Activated gamma-delta T cell (primary cell): ENCODE measurements around the gene TMSB10.
"Not testable (repeated sequence)": the region's sequence is repeated elsewhere in the genome, so short reads cannot be mapped to it uniquely, and the experiment has no call there.

Source experiments
- DNase-seq: peaks from one replicate; lab custom pipeline; 2025; lab: John Stamatoyannopoulos, UW
- total RNA-seq, 2 donors: gene quantifications; one replicate each; lab custom pipeline; 2026; lab: John Stamatoyannopoulos, UW

Gene TMSB10
- total RNA-seq, result 498 to 569 reads per million in 2 donors

DNA sequence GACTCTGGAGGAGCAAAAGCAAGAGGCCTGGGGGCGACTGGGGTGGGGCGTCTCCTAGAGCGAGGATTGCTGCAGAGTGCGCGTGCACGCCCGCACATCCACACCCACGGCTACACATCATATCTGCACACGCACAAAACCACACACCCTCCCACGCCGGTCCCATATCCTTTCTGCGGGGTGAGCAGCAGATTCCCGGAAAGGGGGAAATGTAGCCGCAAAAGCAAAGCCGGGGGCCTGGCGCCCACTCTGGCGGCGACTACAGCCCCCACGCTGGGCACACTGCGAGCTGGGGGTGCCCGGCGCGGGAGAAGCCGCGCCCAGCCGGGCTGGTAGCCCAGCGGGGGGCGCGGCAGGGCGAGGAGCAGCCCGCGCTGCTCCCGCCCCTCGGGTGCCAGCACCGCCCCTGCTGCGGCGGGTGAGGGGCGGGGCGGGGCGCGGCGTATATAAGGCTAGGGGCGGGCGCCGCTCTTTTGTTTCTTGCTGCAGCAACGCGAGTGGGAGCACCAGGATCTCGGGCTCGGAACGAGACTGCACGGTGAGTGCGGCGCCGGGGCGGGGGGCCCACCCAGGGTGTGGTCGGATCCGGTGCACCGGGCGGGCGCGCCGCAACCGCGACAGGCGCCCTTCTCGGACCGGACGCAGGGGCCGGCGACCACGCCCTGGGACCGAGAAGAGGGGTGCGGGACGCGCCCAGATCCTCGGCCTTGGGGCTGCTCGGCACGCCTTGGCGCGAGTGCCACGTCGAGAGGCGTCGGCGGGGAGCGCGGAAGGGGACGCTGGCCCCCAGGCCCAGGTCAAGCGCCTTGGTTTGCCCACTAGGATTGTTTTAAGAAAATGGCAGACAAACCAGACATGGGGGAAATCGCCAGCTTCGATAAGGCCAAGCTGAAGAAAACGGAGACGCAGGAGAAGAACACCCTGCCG, at the start of gene TMSB10:
TMSB10 (plus strand) TSS at position 476 of the 927 bp plus-strand sequence.
- DNase-seq, result peak; percentile 76

- no peak for DNase-seq
These were observed 49.7 kb upstream of the TMSB10 start for GRCh38 chr2:84855731-84856130.

- no peak for DNase-seq
These were observed 48.7 kb upstream of the TMSB10 start for GRCh38 chr2:84856787-84857186.

DNA sequence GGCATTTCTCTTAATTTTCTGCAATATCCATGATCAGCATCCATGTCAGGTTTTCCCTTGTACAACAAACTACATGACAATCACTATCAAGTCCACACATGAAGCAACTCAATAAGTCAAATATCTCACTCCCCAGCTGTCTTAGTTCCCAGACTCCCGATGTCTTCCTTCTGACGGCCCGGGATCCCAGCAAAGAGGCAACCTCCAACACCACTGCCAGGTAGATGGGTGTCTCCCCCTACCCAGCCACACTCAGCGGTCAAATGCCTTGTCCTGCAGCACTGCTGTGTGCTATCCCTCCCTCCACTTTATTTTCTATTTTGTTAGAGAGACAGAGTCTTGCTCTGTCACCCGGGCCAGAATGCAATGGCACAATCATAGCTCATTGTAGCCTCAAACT, 47.9 kb upstream of the TMSB10 start:
- DNase-seq, result no peak

- DNase-seq, result no peak
These were observed 47.3 kb upstream of the TMSB10 start for GRCh38 chr2:84858123-84858522.

- DNase-seq, result no peak
These were observed 46.5 kb upstream of the TMSB10 start for GRCh38 chr2:84858937-84859336.

- DNase-seq, result no peak
These were observed 43.9 kb upstream of the TMSB10 start for GRCh38 chr2:84861539-84861938.

- DNase-seq, result no peak
These were observed 43.5 kb upstream of the TMSB10 start for GRCh38 chr2:84862006-84862405.

DNA sequence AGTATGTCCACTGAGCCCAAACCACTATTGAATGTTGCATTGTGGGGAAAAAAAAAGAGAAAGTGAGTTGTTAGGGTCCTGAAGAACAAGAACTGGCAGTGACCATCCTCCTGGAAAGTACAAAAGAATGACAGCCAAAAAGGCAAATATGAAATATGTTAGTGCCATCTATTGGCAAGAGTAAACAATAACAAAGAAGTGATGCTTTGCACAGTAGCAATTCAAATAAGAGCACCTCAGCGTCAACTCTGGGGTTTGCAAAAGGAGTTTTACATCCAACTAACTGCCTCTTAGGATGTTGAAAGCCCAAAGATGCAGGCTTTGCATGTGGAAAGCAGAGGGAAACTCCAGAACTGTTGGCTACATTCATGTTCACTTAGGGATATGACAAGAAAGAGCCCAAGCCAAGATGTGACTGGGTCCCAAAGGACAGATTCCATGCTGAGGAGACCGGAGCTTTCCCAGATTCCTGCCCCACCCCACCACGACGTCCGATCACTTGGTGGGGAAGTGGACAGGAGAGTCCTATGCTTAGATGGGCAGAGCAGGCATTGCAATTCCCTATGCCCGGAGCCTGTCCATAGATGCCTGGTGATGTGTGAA, 40.2 kb upstream of the TMSB10 start:
- DNase-seq, result no peak

DNA sequence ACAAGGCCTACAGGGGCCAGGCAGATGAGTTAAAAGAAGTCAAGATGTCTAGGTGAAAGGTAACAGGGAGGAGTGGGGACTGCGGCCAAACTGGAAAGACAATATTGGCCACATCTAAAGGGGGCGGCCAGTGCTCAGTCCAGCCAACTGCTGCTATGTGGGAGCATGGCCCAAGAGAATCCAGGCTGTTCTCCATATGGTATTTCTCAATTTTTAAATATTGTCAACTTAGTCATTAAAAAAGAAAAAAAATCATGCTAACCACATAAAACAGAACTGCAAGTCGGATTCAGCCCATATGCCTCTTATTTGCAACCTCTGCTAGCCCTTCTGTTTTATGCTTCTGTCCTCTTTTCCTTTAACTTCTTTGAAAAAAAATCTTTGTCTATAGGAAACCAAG, 39.3 kb upstream of the TMSB10 start:
- DNase-seq, result no peak

DNA sequence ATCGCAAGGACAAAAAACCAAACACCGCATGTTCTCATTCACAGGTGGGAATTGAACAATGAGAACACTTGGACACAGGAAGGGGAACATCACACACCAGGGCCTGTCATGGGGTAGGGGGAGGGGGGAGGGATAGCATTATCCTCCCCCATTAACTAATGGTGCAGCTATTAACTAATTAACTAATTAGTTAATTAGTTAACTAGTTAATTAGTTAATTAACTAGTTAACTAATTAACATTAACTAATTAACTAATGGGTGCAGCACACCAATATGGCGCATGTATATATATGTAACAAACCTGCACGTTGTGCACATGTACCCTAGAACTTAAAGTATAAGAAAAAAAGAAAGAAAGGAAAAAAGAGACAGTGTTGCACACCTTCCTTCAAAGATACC, 37.1 kb upstream of the TMSB10 start:
- not testable (repeated sequence) for DNase-seq

GRCh38 chr2:84870306-84870705, 35.1 kb upstream of the TMSB10 start:
- DNase-seq, result no peak

DNA sequence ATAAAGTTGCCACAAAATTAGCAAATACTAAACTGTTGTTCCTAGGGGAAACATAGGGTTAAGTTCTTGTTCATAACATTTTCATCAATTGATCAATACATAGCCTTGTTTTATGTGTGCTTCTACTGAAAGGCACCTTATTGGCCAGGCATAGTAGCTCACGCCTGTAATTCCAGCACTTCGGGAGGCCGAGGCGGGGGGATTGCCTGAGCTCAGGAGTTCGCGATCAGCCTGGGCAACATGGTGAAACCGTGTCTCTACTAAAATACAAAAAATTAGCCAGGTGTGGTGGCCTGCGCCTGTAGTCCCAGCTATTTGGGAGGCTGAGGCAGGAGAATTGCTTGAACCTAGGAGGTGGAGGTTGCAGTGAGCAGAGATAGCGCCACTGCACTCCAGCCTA, 32.8 kb upstream of the TMSB10 start:
- DNase-seq, result not testable (repeated sequence)

DNA sequence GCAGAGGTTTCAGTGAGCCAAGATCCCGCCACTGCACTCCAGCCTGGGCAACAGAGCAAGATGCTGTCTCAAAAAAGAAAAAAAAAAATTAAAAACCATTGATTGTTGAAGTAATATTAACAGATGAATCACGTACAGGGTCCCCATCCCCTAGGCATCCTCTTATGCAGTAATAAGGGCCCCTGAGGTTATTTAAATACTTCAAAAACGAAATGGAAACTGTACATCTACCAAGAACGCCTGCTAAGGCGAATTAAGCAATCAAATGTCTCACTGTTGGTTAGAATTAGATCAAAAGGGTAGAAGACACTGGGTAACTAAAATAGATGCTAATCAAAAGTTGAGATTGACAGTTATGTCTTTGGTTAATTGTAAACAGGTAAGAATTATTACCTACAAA, 32.1 kb upstream of the TMSB10 start:
- no peak for DNase-seq

- DNase-seq, result no peak
These were observed 30.9 kb upstream of the TMSB10 start for GRCh38 chr2:84874381-84875212.

DNA sequence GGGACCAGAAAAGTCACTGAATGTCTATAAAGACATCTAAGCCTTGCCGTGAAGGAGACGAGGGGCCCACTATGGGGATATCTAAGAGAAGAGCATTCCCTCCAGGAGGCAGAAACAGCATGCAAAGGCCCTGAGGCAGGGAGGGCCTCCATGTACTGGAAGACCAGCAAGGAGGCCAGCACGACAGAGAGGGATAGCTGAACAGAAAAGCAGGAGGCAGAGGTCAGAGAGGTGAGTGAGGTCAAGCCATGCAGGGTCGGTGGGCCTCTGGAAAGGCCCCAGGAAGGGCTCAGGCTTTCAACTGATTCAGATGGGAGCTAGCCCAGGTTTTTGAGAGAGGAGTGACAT, 30.3 kb upstream of the TMSB10 start:
- DNase-seq, result no peak

DNA sequence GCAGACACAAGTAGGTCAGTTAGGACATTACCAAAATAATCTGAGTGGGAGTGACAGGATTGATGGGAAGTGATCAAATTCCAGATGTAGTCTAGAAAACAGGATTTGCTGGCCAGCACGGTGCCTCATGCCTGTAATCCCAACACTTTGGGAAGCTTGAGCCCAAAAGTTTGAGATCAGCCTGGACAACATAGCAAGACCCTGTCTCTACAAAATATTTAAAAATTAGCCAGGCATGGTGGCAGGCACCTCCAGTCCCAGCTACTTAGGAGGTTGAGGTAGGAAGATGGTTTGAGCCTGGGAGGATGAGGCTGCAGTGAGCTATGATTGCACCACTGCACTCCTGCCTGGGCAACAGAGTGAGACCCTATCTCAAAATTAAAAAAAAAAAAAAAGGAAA, 29.8 kb upstream of the TMSB10 start:
- not testable (repeated sequence) for DNase-seq

GRCh38 chr2:84876369-84876768, 29.1 kb upstream of the TMSB10 start:
- DNase-seq, result no peak

DNA sequence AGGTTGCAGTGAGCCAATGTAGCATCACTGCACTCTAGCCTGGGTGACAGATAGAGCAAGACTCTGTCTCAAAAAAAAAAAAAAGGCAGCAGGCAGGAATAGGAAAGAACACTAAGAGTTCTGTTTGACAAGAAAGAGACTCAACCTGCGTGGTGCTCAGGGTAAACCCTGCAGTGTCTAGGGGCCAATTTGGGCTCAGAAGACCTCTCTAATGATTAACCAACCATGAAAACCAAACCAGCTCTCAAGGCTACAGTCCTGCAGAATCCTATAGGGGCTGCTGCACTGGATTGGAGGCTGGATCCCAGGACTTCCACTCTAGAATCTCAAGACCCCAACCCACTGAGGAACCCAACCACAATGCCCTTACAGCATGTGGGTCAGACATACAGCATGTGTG, 27.0 kb upstream of the TMSB10 start:
- DNase-seq, result no peak

GRCh38 chr2:84878896-84879583, 26.4 kb upstream of the TMSB10 start:
- DNase-seq, result no peak

DNA sequence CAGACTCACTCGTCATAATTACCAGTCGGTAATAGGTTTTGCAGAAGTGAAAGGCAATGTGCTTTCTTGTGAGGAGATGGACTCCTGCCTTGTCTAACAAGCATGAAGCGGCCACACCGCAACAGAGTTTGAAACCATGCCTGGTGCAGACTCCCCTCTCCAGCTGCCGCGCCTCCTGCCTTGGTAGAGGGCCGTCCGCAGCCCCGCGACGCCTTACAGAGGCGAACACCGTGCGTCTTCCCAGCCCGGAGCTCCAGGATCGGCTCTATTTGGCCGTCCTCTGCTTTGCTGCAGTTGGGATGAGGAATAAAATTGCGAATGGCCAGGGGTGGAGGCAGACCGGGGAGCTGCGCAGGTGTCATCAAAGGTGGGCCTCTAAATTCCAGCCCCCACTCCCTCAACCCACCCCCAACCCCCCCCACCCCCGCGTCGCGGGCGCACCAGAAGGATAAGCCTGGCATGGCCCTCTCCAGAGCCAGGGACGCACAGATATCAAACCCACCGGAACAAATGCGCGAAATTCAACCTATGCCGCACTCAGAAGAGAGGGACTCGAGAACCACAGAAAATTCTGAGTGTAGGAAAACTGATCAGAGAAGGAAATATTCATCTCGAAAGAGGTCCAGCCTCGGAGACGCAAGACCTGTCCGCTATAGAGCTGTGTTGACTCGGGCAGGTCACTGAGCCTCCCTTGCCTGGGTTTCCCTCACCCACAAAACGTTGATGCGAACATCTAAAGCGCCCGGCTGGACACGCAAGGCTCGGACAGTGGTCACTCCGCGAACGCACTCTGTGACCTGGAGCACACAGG, 25.7 kb upstream of the TMSB10 start:
- no peak for DNase-seq
